Right ventricle myocardium superior (tissue), 1 donor: ENCODE data around the gene INTS1. TPM values are rescaled to one million over a fixed set of nuclear protein-coding genes. Genes with fewer than 3 reads are reported as not detected.
A peak's percentile ranks its signal among the peaks of the same experiment; 100 is the strongest.
"Not testable (repeated sequence)": the region's sequence is repeated elsewhere in the genome, so short reads cannot be mapped to it uniquely, and the experiment has no call there.

Source experiments
- ATAC-seq: fragments of 200-7000 bp; cut with Tn5 transposase; one replicate; pipeline ENCODE4 v1.9.1; 2020; ENCODE audit warnings: mild to moderate bottlenecking; ENCODE audit not compliant: poor library complexity
- DNase-seq: peaks from one replicate; pipeline ENCODE4 v3.0.0-alpha.2; 2020
- intact Hi-C: fragments of 100-400 bp; cut with DNase I; formaldehyde crosslinking; loops from one replicate; pipeline ENCODE4 v1.11.2; 2022
- total RNA-seq: library from RNA; stranded (reverse); fragmentation: NEBNext Ultra II Directional; extraction: Animal tissue kit (Norgen Biotek cat#: 25700); gene quantifications from one replicate; pipeline ENCODE4 v1.2.1, GENCODE V29; 2021
- donor health status: DM: no; HTN: yes; CAD: no; lungs with severe emphysema.

INTS1 gene
- total RNA-seq, 1 donor from 2014 or later: 29.2 TPM

DNA sequence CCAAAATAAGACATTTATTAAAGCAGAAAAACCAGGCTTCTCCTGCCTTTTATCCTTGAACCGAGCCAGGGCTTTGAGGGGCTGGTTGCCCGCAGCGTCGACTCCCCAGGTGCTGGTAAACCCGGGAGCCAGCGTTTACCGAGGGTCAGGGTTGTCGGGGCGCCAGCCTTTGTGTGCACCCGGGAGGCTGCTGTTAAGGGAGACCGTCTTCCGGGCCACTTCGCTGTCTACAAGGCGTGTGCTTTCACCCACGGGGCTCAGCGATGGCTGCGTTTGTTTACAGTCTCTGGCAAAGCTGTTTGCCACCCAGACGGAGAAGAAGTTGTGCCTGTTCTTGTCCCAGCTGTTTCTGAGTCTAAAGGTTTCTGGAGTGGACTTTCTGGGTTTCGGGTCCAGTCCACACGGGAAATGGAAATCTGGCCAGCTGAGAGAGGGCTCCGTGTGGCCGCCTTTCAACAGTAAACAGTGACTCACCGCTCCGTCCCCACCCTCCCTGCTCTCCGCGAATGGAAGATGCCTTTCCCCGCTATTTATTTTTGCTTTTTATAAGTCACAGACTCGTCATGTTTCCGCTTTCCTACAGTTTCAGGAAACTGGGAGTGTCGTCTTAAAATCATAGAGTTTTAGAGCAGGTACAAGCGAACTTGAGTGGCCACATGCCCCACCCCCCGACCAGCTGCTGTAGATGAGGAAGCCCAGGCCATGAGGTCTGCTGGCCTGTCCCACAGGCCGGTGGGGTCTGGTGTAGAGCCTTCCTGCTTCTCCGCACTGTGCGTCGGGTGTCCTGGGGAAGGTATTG lies 28.5 kb upstream of the INTS1 start:
- peak; percentile 32 for ATAC-seq
- intact Hi-C loops: no loop called here
- peak; percentile 86 for DNase-seq

GRCh38 chr7:1531979-1532455 lies 27.8 kb upstream of the INTS1 start:
- DNase-seq: peak; percentile 56
- intact Hi-C loops: no loop called here
- ATAC-seq: no peak

DNA sequence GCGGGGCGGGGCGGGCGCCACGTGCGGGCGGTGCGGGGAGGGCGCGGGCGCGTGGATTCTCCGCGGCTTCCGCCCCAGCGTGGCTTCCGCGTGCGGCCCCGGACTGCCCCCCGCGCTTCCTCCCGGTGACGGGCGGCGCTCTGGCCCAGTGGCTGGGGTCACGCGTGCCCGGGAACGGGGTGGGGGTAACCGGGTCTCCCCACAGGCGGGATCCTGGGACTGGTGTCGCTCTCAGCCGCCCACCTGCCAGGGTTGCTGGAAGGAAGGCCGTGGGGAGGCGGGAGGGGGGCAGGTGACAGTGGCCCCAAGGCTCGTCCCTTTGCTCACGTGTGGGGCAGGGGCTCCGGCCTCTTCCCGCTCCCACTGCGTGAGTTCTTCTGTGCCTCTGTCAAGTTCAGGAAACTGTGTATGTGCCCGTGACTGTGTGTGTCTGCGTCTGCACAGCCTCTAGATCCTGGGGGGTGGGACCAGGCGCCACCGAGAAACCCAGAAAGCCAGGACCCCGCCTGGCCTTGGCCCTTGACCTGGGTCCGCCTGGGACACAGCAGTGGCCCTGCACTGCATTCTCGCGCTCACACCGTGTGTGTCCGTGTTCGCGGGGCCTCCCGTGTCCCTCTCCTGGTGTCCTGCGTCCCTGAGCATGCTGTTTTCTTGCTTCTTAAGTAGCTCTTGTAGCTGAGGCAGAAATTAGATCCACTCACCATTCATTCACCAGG lies 27.2 kb upstream of the INTS1 start:
- intact Hi-C loops: no loop called here

DNA sequence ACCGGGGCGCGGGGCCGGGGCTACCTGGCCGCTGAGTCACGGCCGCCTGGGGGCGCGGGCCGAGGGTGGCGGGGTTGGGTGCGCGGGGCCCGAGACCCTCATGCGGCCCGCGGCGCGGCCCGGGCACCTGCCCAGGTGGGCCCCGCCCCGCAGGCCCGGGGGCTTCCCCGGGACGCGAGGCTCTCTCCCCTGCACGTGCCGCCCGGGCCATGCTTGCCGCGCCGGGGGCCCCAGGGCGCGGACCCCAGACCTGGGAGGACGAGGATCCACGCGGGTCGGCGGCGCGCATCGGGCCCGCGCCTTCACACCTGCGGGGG lies 26.7 kb upstream of the INTS1 start:
- intact Hi-C loops: no loop called here
- ATAC-seq (no peak), DNase-seq (no peak)

More for the DNA sequence above, 27.2 kb upstream of the INTS1 start:
- DNase-seq: peak; percentile 63
- peak; percentile 7 for ATAC-seq

DNA sequence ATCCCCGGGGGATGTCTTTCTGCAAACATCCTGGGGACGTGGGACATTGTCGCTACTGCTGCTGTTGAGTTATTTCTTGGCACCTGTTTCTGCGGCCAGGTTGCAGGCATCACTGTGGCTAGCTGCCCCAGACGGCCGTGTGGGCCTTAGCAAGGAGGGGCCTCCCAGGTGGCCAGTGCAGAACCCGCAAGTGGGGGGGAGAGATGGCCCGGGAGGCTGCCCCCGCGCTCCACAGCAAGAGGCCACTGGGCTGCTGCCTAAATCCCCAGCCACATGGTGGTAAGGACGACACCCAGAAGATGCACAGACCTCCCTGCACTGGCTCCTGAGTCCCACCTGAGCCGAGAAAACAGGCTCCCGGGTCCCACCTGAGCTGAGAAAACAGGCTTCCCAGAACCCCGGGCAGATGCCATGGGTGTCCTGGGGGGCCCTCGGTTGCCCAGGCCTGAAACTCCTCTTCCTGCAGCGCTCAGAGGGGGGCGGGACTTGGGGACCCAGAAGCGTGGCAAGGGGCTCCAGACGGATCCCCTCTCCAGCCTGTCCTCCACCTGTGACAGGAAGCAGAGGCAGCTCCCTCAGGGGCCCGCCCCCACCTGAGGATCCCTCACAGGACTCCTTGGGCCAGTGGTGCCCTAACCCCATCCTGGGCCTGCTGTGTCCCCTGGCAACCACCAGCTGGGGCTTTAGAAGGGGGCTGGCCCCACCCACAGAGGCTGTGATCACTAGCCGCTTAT lies 25.4 kb upstream of the INTS1 start:
- no peak for ATAC-seq
- intact Hi-C loops: no loop called here

GRCh38 chr7:1526271-1526754 lies 22.1 kb upstream of the INTS1 start:
- ATAC-seq: no peak
- intact Hi-C loops: no loop called here
- no peak for DNase-seq

More for the DNA sequence above, 25.4 kb upstream of the INTS1 start:
- DNase-seq: peak; percentile 48

- ATAC-seq: no peak
- intact Hi-C loops: no loop called here
- DNase-seq: no peak
Observed at GRCh38 chr7:1525409-1525808, 21.2 kb upstream of the INTS1 start.

DNA sequence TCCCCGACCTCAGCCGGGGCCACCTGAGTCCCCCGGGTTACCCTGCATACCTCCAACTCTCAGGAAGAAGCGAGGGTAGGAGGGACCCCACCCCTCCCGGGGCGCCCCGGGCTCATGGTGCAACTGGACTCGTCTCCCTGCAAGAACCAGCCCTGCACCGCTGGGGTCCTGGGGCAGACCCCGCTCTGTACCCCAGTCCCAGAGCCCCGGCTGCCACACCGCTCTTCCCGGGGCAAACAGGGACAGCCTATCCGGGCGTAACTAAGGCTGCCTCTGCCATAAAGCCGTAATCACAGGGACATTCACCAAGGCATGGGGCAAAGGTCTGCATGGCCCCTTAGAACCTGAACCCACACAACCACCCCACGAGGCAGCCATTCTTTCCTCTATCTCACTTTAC lies 19.7 kb upstream of the INTS1 start:
- intact Hi-C loops: no loop called here
- ATAC-seq (no peak), DNase-seq (no peak)

- intact Hi-C loops: no loop called here
- ATAC-seq (peak; percentile 30), DNase-seq (no peak)
Observed at GRCh38 chr7:1523208-1523607, 19.0 kb upstream of the INTS1 start.

- intact Hi-C loops: no loop called here
- ATAC-seq: no peak
- no peak for DNase-seq
Observed at GRCh38 chr7:1521456-1521855, 17.3 kb upstream of the INTS1 start.

GRCh38 chr7:1520539-1521234 lies 16.5 kb upstream of the INTS1 start:
- intact Hi-C loops: no loop called here
- no peak for ATAC-seq
- no peak for DNase-seq

- ATAC-seq, intact Hi-C loops, DNase-seq: not testable (repeated sequence)
Observed at GRCh38 chr7:1519322-1519922, 15.2 kb upstream of the INTS1 start.

DNA sequence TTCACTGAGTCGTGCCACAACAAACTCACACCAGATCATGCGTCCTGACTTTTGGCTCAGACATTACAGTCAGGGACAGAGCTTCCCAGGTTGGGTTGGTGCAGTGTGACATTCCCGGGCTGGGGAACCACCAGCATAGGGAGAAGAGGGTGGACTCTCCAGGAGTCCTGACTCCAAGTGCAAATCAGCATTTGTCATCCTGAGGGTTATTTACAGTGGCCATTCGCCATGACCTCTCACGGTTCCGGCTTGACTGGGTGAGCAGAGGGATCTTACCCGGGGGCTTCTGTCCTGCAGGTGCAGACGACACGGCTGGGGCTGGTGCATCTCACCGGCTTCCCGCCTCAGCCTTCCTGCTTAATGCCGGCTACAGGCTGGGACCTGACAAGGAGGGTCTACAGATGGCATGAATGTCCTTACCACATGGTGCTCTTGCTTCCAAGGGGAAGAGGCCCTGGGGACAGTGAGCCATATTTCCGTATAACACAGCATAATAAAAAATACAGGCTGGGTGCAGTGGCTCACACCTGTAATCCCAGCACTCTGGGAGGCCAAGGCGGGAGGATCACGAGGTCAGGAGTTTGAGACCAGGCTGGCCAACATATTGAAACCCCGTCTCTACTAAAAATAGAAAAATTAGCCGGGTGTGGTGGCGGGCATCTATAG lies 12.5 kb upstream of the INTS1 start:
- DNase-seq (no peak), ATAC-seq (no peak)
- intact Hi-C loops: no loop called here

GRCh38 chr7:1515509-1515967 lies 11.3 kb upstream of the INTS1 start:
- intact Hi-C loops, ATAC-seq, DNase-seq: not testable (repeated sequence)

DNA sequence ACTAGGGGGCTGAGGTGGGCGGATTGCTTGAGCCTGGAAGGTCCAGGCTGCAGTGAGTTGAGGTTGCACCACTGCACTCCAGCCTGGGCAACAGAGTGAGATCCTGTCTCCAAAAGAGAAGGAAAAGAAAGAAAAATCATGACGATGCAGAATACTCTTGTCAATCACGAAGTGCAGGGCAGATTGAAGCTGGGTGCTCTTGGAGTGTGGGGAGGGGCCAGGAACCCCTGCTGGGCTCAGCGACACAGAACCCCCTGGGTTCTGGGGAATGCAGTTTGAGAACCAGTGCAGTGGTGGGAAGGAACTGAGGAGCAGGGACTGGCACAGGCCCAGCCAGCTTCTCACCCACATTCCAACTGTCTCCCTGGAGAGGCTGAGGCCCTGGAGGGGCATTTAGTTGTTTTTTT lies 10.8 kb upstream of the INTS1 start:
- no peak for ATAC-seq
- intact Hi-C loops: loop anchor here (5.0 kb wide), 1 partner anchor 42 kb away; the partner anchor contains the start of gene TMEM184A
- no peak for DNase-seq

DNA sequence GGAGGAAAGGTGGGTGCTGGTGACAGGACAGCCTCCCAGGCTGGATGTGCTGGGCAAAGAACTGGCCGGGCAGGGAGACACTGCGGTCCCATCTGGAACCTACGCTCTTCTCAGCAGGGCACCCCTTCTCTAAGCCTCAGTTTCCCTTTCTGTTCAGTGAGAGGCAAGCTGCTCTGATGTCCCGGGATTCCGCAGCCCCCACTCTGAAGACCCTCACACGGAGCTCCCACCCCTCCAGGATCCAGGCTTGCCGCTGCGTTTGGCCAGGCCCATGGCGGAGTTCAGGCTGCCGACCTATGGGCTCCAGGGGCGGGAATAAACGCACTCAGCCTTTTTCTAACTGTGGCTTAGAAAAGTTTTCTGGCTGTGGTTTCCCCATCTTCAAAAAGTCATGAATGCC lies 10.2 kb upstream of the INTS1 start:
- intact Hi-C loops: loop anchor here (5.0 kb wide), 1 partner anchor 43 kb away; the partner anchor contains the start of gene TMEM184A
- DNase-seq (no peak), ATAC-seq (no peak)

- DNase-seq (peak; percentile 68), ATAC-seq (peak; percentile 79)
- intact Hi-C loops: loop anchor here (5.0 kb wide), 1 partner anchor 44 kb away; the partner anchor contains the start of gene TMEM184A
Observed at GRCh38 chr7:1513657-1514095, 9.5 kb upstream of the INTS1 start.
